Transverse colon (tissue), 4 donors: Measurements from ENCODE around the gene HDLBP. TPM values are rescaled to one million over a fixed set of nuclear protein-coding genes. Genes with fewer than 3 reads are reported as not detected.

Experiments used
- DNase-seq: peaks from one replicate; pipeline ENCODE4 v3.0.0-alpha.2; 2019
- H3K27ac ChIP-seq, 4 donors: fragments of 200-600 bp; sonication (generic); 2 replicates each; pipeline ENCODE4 v1.5.1; 2016 to 2018; ENCODE audit warnings: inconsistent platforms in 4 of 4
- H3K27me3 ChIP-seq: fragments of 200-600 bp; sonication (generic); 2 replicates; pipeline ENCODE4 v1.5.1; 2017; ENCODE audit warnings: inconsistent platforms
- H3K36me3 ChIP-seq, 4 donors: fragments of 200-600 bp; sonication (generic); 2 replicates each; pipeline ENCODE4 v1.5.1; 2017 to 2019; ENCODE audit warnings: inconsistent platforms in 4 of 4
- H3K4me1 ChIP-seq, 4 donors: fragments of 200-600 bp; sonication (generic); 2 replicates each; pipeline ENCODE4 v1.5.1; 2017 to 2020; ENCODE audit warnings: inconsistent platforms in 4 of 4
- H3K4me3 ChIP-seq, 4 donors: fragments of 200-600 bp; sonication (generic); 1 replicate in 1 of 4; 2 replicates in 3 of 4; pipeline versions ENCODE4 v1.5.1 to v1.6.1; 2017 to 2019; ENCODE audit warnings: inconsistent platforms in 4 of 4
- H3K9me3 ChIP-seq, 2 donors: fragments of 200-600 bp; sonication (generic); 2 replicates each; pipeline ENCODE4 v1.5.1; 2017 to 2019; ENCODE audit warnings: inconsistent platforms in 2 of 2
- CTCF ChIP-seq, 5 experiments: fragments of 200-600 bp in 3 of 5; fragments of 450-650 bp in 2 of 5; sonication (generic) in 3 of 5; IDR thresholded peaks; 1 replicate in 2 of 5; 2 replicates in 3 of 5; pipeline ENCODE4 v1.5.1; 2016 to 2017; ENCODE audit warnings: antibody characterized with exemption in 5 of 5, inconsistent platforms in 3 of 5, mild to moderate bottlenecking in 2 of 5, moderate library complexity in 1 of 5
- EP300 ChIP-seq: sonication (generic); formaldehyde crosslinking; IDR thresholded peaks from one replicate; pipeline ENCODE4 v1.6.1; 2017; ENCODE audit warnings: antibody characterized with exemption, low read depth
- POLR2A ChIP-seq: fragments of 450-650 bp; IDR thresholded peaks from one replicate; pipeline ENCODE4 v1.6.1; 2016; ENCODE audit warnings: antibody characterized with exemption, mild to moderate bottlenecking, moderate library complexity
- POLR2AphosphoS5 ChIP-seq, 3 donors: sonication (generic); formaldehyde crosslinking; IDR thresholded peaks; one replicate each; pipeline ENCODE4 v1.6.1; 2016; ENCODE audit warnings: antibody characterized with exemption in 3 of 3
- WGBS, 2 donors: methylation state at CpG; one replicate each; pipeline ENCODE4 v1.1.5; 2018; ENCODE audit warnings: low coverage in 1 of 2; 5-methylcytosine and 5-hydroxymethylcytosine counted together
- in situ Hi-C, 4 donors: fragments of 200-750 bp; cut with MboI; loops; one replicate each; pipeline versions ENCODE4 v1.15.0 to v1.15.1; 2017; ENCODE audit warnings: low sequenced_read_pairs in 3 of 4, low pct_ligation_motif_present in 1 of 4, low pct_unique_long_range_greater_than_20kb in 1 of 4
- intact Hi-C: fragments of 100-400 bp; cut with DNase I; formaldehyde crosslinking; loops from one replicate; pipeline ENCODE4 v1.15.1; 2023; ENCODE audit warnings: low total_unique reads
- total RNA-seq, 4 donors: library from RNA; depleted of rRNA; stranded (reverse); fragments of >200 nt; gene quantifications; one replicate each; pipeline ENCODE4 v1.1.0, GENCODE V29; 2016

HDLBP gene
- total RNA-seq, 4 donors from 2014 or later = 168 to 1,885 (median 314) TPM

GRCh38 chr2:241202268-241202585 lies 113.2 kb downstream of the HDLBP start:
- no peaks in the 10 kb centered on the region for H3K9me3 ChIP-seq
- 90% methylated on average over 15 of the region's 15 CpGs; no CpG with 5 or more reads in 1 of the 2 donors for WGBS, 2 donors
- TF ChIP-seq CTCF (IDR thresholded peaks at IDR 0.05) (no peak), POLR2A (no peak), POLR2AphosphoS5 (IDR thresholded peaks at IDR 0.05) (no peak), EP300 (no peak)
- no peaks in the 10 kb centered on the region for H3K36me3 ChIP-seq
- H3K4me1 ChIP-seq = no peaks in the 10 kb centered on the region
- H3K27me3 ChIP-seq = no peaks in the 10 kb centered on the region
- in situ Hi-C loops (no loop called here), intact Hi-C loops (no loop called here)
- H3K27ac ChIP-seq = no peak overlapping the region
- DNase-seq = no peak
- no peak overlapping the region for H3K4me3 ChIP-seq

DNA sequence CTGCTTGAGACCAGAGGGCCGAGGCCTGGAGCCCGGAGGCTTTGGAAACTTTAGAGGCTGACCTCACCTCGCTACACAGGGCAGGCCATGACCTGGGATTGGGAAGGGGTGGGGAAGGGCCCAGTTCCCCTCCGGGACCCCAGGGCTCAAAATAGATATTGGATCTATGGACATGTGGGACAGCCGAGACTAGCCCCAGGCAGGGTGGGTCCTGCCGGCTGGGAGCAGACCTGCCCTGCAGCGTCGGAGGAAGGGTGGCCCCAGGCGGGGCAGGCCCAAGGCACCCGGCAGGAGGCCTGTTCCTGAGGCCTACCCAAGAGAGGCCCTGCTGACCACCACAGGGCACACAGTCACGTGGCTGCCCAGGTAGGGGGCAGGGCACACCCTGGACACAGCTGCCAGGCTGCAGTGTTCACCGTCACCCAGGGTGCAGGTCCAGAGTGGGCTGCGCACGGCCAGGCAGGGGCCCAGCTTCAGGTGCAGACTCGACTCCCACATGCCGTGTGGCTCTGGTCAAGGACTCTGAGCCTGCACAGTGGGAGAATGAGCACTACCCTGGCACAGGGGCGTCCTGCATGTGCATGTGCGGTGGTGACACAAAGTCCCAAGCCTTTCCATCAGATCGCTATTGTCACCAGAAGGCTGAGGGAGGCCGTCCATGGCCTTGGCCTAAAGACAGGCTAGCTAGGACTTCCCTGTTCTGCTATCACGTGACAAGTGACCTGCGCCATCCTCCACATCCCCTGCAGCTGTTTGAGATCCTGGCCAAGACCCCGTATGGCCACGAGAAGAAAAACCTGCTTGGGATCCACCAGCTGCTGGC lies 113.8 kb downstream of the HDLBP start:
- TF ChIP-seq EP300 (no peak), POLR2A (no peak), CTCF (IDR thresholded peaks at IDR 0.05) (no peak), POLR2AphosphoS5 (IDR thresholded peaks at IDR 0.05) (no peak)
- WGBS, 2 donors = 90 to 91% methylated on average over 2 to 16 of the region's 24 CpGs
- no peak for DNase-seq
- Histone ChIP-seq H3K9me3 (no peaks in the 10 kb centered on the region), H3K4me3 (no peak overlapping the region), H3K36me3 (no peaks in the 10 kb centered on the region), H3K27ac (no peak overlapping the region), H3K4me1 (no peaks in the 10 kb centered on the region), H3K27me3 (no peaks in the 10 kb centered on the region)
- intact Hi-C loops (no loop called here), in situ Hi-C loops (no loop called here)

DNA sequence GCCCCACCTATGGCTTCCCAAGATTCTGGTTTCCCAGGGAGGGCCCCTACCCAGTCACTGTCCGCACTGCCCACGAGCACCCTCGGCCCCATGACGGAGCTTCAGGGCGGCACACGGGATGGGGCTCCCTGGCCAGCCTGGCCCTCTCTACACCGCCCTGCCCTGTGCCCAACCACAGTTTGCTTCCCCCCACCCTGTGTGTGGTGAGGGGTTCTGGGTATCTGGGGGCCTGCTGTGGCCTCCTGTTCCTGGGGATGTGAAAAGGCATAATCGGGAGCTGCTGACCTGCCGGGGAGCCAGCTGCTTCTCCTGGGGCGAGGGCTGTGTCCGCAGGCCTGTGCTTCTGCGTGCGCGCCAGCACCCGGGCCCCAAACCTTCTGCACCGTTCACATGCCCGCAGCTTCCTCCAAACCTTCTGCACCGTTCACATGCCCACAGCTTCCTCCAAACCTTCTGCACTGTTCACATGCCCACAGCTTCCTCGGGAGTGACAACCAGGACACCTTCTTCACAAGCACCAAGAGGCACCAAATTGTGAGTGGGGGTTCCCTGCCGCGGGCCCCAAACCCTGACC lies 114.6 kb downstream of the HDLBP start:
- Histone ChIP-seq H3K36me3 (no peaks in the 10 kb centered on the region), H3K4me3 (no peak overlapping the region), H3K9me3 (no peaks in the 10 kb centered on the region), H3K27me3 (no peaks in the 10 kb centered on the region), H3K4me1 (no peaks in the 10 kb centered on the region), H3K27ac (no peak overlapping the region)
- no peak for DNase-seq
- 76% methylated on average over 21 of the region's 21 CpGs; no CpG with 5 or more reads in 1 of the 2 donors for WGBS, 2 donors
- TF ChIP-seq CTCF (IDR thresholded peaks at IDR 0.05) = no peak
- TF ChIP-seq POLR2AphosphoS5 (IDR thresholded peaks at IDR 0.05) = no peak
- TF ChIP-seq EP300 = no peak
- no peak for TF ChIP-seq POLR2A
- in situ Hi-C loops = no loop called here
- intact Hi-C loops = no loop called here

DNA sequence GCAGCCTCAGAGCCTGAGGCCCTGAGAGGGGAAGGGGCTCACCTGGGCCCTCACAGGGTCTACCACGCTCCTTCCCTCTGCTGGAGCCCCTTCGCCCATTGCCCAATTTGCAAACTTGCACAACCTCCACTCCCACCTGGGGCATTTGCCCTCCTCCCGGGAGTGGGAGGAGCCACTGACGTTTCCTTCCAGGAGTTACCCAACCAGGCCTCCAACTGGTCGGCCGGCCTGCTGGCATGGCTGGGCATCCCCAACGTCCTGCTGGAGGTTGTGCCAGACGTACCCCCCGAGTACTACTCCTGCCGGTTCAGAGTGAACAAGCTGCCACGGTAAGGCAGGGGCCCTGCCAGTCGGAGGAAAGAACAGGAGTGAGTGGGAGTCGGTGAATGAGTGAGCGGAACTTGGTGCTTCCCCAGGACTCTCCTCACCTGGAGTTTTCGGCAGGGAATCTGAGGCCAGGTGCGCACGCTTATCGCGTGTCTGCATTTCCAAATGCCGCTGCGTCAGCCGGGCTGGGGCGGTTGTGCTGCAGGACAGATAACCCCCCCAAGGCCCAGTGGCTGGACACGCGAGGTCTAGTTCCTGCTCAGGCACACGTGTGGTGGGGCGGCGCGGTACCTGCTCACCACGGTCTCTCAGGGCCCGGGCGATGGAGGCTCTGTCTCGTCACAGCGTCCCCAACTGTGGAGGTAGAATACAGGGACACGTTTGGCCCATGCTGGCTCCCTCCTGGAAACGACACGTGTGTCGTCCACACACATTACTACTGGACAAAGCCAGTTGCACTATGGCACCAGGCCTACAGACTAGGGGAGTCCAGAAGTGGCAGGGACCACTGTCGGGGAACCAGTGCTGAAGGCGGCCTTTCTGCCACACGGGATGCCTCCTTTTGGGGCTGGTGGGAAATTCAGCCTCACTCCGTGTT lies 115.3 kb downstream of the HDLBP start:
- H3K36me3 ChIP-seq = no peaks in the 10 kb centered on the region
- no peak for TF ChIP-seq POLR2A
- TF ChIP-seq POLR2AphosphoS5 (IDR thresholded peaks at IDR 0.05) = no peak
- no peak for TF ChIP-seq EP300
- no peak for TF ChIP-seq CTCF (IDR thresholded peaks at IDR 0.05)
- H3K9me3 ChIP-seq = no peaks in the 10 kb centered on the region
- H3K27me3 ChIP-seq = no peaks in the 10 kb centered on the region
- DNase-seq = no peak
- intact Hi-C loops = no loop called here
- no peaks in the 10 kb centered on the region for H3K4me1 ChIP-seq
- WGBS, 2 donors = 89 to 100% methylated on average over 2 to 42 of the region's 42 CpGs
- no peak overlapping the region for H3K27ac ChIP-seq
- no peak overlapping the region for H3K4me3 ChIP-seq
- in situ Hi-C loops = no loop called here
